Esophagus muscularis mucosa (tissue), 4 donors: ENCODE data around the gene ATP5PO. TPM values are rescaled to one million over a fixed set of nuclear protein-coding genes. Genes with fewer than 3 reads are reported as not detected.

Experiments used
- DNase-seq: peaks from one replicate; pipeline ENCODE4 v3.0.0-alpha.2; 2017; ENCODE audit errors: extremely low spot score
- H3K27ac ChIP-seq, 4 donors: fragments of 200-600 bp; sonication (generic); replicated peaks in 1 of 4; 1 replicate in 3 of 4; 2 replicates in 1 of 4; pipeline ENCODE4 v1.5.1; 2016 to 2019; ENCODE audit warnings: mild to moderate bottlenecking in 1 of 4
- H3K27me3 ChIP-seq, 4 donors: fragments of 200-600 bp; sonication (generic); one replicate each; pipeline versions ENCODE4 v1.5.1 to v1.6.0; 2016 to 2019
- H3K36me3 ChIP-seq, 4 donors: fragments of 200-600 bp; sonication (generic); one replicate each; pipeline ENCODE4 v1.5.1; 2016 to 2019
- H3K4me1 ChIP-seq, 4 donors: fragments of 200-600 bp; sonication (generic); one replicate each; pipeline ENCODE4 v1.5.1; 2016 to 2019
- H3K4me3 ChIP-seq, 4 donors: fragments of 200-600 bp; sonication (generic); 1 replicate in 2 of 4; 2 replicates in 2 of 4; pipeline ENCODE4 v1.5.1; 2016 to 2019; ENCODE audit warnings: mild to moderate bottlenecking in 4 of 4, moderate library complexity in 1 of 4
- H3K9me3 ChIP-seq, 4 donors: fragments of 200-600 bp; sonication (generic); 1 replicate in 3 of 4; 2 replicates in 1 of 4; pipeline ENCODE4 v1.5.1; 2016 to 2019
- CTCF ChIP-seq, 3 experiments: fragments of 200-600 bp in 2 of 3; fragments of 450-650 bp in 1 of 3; sonication (generic) in 2 of 3; IDR thresholded peaks; one replicate each; pipeline ENCODE4 v1.5.1; 2017 to 2019; ENCODE audit warnings: antibody characterized with exemption in 3 of 3, mild to moderate bottlenecking in 2 of 3, moderate library complexity in 1 of 3
- EP300 ChIP-seq: sonication (generic); formaldehyde crosslinking; IDR thresholded peaks from one replicate; pipeline ENCODE4 v1.6.1; 2017; ENCODE audit warnings: antibody characterized with exemption
- POLR2A ChIP-seq: fragments of 450-650 bp; IDR thresholded peaks from one replicate; pipeline ENCODE4 v1.6.1; 2017; ENCODE audit warnings: antibody characterized with exemption, moderate library complexity, mild to moderate bottlenecking, low read depth
- POLR2AphosphoS5 ChIP-seq, 2 donors: sonication (generic); formaldehyde crosslinking; IDR thresholded peaks; one replicate each; pipeline ENCODE4 v1.6.1; 2017; ENCODE audit warnings: antibody characterized with exemption in 2 of 2
- WGBS: methylation state at CpG from one replicate; pipeline ENCODE4 v1.1.5; 2018; 5-methylcytosine and 5-hydroxymethylcytosine counted together
- intact Hi-C: fragments of 100-400 bp; cut with DNase I; formaldehyde crosslinking; loops from one replicate; pipeline ENCODE4 v1.15.1; 2023
- total RNA-seq, 4 donors: library from RNA; depleted of rRNA; stranded (reverse); fragments of >200 nt; gene quantifications; one replicate each; pipeline versions ENCODE4 v1.1.0 to v1.2.1, GENCODE V29; 2016

The ATP5PO gene
- total RNA-seq, 4 donors from 2014 or later: 130 to 289 (median 195) TPM

GRCh38 chr21:33890187-33890586, 25.4 kb downstream of the ATP5PO start:
- intact Hi-C loops: loop anchor here (10.0 kb wide), 1 partner anchor 75 kb away; no protein-coding TSS in a partner anchor
- Histone ChIP-seq H3K4me1 (peaks cover 6 to 15% (median 13%) of the 10 kb centered on the region in 4 donors), H3K36me3 (no peaks in the 10 kb centered on the region), H3K4me3 (no peak overlapping the region), H3K9me3 (no peaks in the 10 kb centered on the region), H3K27ac (no peak overlapping the region), H3K27me3 (no peaks in the 10 kb centered on the region)
- TF ChIP-seq CTCF (IDR thresholded peaks at IDR 0.05) (no peak), POLR2A (no peak), EP300 (no peak), POLR2AphosphoS5 (IDR thresholded peaks at IDR 0.05) (no peak)
- WGBS: 93% methylated on average over 5 of the region's 5 CpGs
- no peak for DNase-seq

- Histone ChIP-seq H3K36me3 (no peaks in the 10 kb centered on the region), H3K27ac (no peak overlapping the region), H3K27me3 (no peaks in the 10 kb centered on the region), H3K4me3 (no peak overlapping the region), H3K4me1 (peaks cover 0 to 14% (median 9%) of the 10 kb centered on the region in 4 donors), H3K9me3 (no peaks in the 10 kb centered on the region)
- TF ChIP-seq POLR2AphosphoS5 (IDR thresholded peaks at IDR 0.05) (no peak), EP300 (no peak), CTCF (IDR thresholded peaks at IDR 0.05) (no peak), POLR2A (no peak)
- WGBS: 95% methylated on average over 10 of the region's 11 CpGs
- DNase-seq: no peak
- intact Hi-C loops: no loop called here
Observed at GRCh38 chr21:33886321-33886720, 29.3 kb downstream of the ATP5PO start.

GRCh38 chr21:33885172-33885514, 30.5 kb downstream of the ATP5PO start:
- Histone ChIP-seq H3K4me3 (no peak overlapping the region), H3K36me3 (no peaks in the 10 kb centered on the region), H3K9me3 (no peaks in the 10 kb centered on the region), H3K27ac (no peak overlapping the region), H3K27me3 (no peaks in the 10 kb centered on the region), H3K4me1 (peaks cover 0 to 14% (median 9%) of the 10 kb centered on the region in 4 donors)
- 90% methylated on average over 7 of the region's 7 CpGs for WGBS
- intact Hi-C loops: no loop called here
- TF ChIP-seq CTCF (IDR thresholded peaks at IDR 0.05): no peak
- no peak for TF ChIP-seq EP300
- TF ChIP-seq POLR2AphosphoS5 (IDR thresholded peaks at IDR 0.05): no peak
- no peak for TF ChIP-seq POLR2A
- DNase-seq: no peak

- DNase-seq: no peak
- H3K4me1 ChIP-seq: peaks cover 0 to 14% (median 9%) of the 10 kb centered on the region in 4 donors
- 77% methylated on average over 20 of the region's 20 CpGs for WGBS
- intact Hi-C loops: no loop called here
- peak overlapping the region in 2 of 4 donors; percentile 14 to 16 for H3K4me3 ChIP-seq
- no peak overlapping the region for H3K27ac ChIP-seq
- no peaks in the 10 kb centered on the region for H3K27me3 ChIP-seq
- H3K36me3 ChIP-seq: no peaks in the 10 kb centered on the region
- no peaks in the 10 kb centered on the region for H3K9me3 ChIP-seq
- TF ChIP-seq POLR2AphosphoS5 (IDR thresholded peaks at IDR 0.05): no peak
- no peak for TF ChIP-seq EP300
- no peak for TF ChIP-seq POLR2A
- no peak for TF ChIP-seq CTCF (IDR thresholded peaks at IDR 0.05)
Observed at GRCh38 chr21:33884376-33885171, 31.0 kb downstream of the ATP5PO start.
